SK-N-SH treated with all-trans-retinoic acid at 6 μM for 48 hours (cell line): ENCODE data around the gene PIWIL1.

Experiments used
- ATAC-seq: fragments of 200-7000 bp; cut with Tn5 transposase; 3 replicates; pipeline ENCODE4 v1.9.1; 2020; ENCODE audit warnings: mild to moderate bottlenecking, moderate library complexity
- ARNTL ChIP-seq: fragments of 450-650 bp; formaldehyde crosslinking; IDR thresholded peaks from 2 replicates; pipeline ENCODE4 v1.5.0; 2020; ENCODE audit warnings: low read depth, mild to moderate bottlenecking, moderate library complexity, borderline replicate concordance
- BACH2 ChIP-seq: fragments of 250-450 bp; sonication (Bioruptor Pico); IDR thresholded peaks from 2 replicates; pipeline ENCODE4 v1.9.0; 2021; ENCODE audit warnings: mild to moderate bottlenecking, borderline replicate concordance
- CSDC2 ChIP-seq: fragments of 250-450 bp; sonication (Bioruptor Pico); IDR thresholded peaks from 2 replicates; pipeline ENCODE4 v1.5.0; 2020; ENCODE audit warnings: mild to moderate bottlenecking, moderate library complexity
- CSRNP3 ChIP-seq: fragments of 250-450 bp; sonication (Bioruptor Pico); IDR thresholded peaks from 2 replicates; pipeline ENCODE4 v1.5.1; 2021; ENCODE audit warnings: mild to moderate bottlenecking, moderate library complexity
- GLIS3 ChIP-seq: fragments of 250-450 bp; sonication (Bioruptor Pico); IDR thresholded peaks from 2 replicates; pipeline ENCODE4 v1.5.0; 2020; ENCODE audit warnings: mild to moderate bottlenecking, moderate library complexity
- ISL1 ChIP-seq: fragments of 250-450 bp; sonication (Bioruptor Pico); IDR thresholded peaks from 2 replicates; pipeline ENCODE4 v2.1.2; 2022; ENCODE audit warnings: mild to moderate bottlenecking, moderate library complexity
- OSR1 ChIP-seq: fragments of 250-450 bp; sonication (Bioruptor Pico); IDR thresholded peaks from 2 replicates; pipeline ENCODE4 v1.8.0; 2022; ENCODE audit warnings: moderate library complexity, mild to moderate bottlenecking, inconsistent platforms
- PATZ1 ChIP-seq: fragments of 250-450 bp; sonication (Bioruptor Pico); IDR thresholded peaks from 2 replicates; pipeline ENCODE4 v1.8.0; 2020; ENCODE audit warnings: mild to moderate bottlenecking, moderate library complexity, borderline replicate concordance
- POU6F1 ChIP-seq: fragments of 250-450 bp; sonication (Bioruptor Pico); IDR thresholded peaks from 2 replicates; pipeline ENCODE4 v1.8.0; 2021; ENCODE audit warnings: low read depth, mild to moderate bottlenecking, moderate library complexity, borderline replicate concordance
- PPARA ChIP-seq: fragments of 250-450 bp; sonication (Bioruptor Pico); IDR thresholded peaks from 2 replicates; pipeline ENCODE4 v1.5.0; 2020; ENCODE audit warnings: mild to moderate bottlenecking, borderline replicate concordance
- RARB ChIP-seq: fragments of 250-450 bp; sonication (Bioruptor Pico); IDR thresholded peaks from 2 replicates; pipeline ENCODE4 v1.8.0; 2021; ENCODE audit warnings: mild to moderate bottlenecking, moderate library complexity
- SNAI2 ChIP-seq: fragments of 250-450 bp; sonication (Bioruptor Pico); IDR thresholded peaks from 2 replicates; pipeline ENCODE4 v1.5.0; 2020; ENCODE audit warnings: mild to moderate bottlenecking, moderate library complexity
- TCF4 ChIP-seq: fragments of 250-450 bp; sonication (Bioruptor Pico); IDR thresholded peaks from 2 replicates; pipeline ENCODE4 v1.8.0; 2021; ENCODE audit warnings: mild to moderate bottlenecking, moderate library complexity, borderline replicate concordance
- TOX ChIP-seq: fragments of 250-450 bp; sonication (Bioruptor Pico); IDR thresholded peaks from 2 replicates; pipeline ENCODE4 v1.8.0; 2021; ENCODE audit warnings: mild to moderate bottlenecking, moderate library complexity, borderline replicate concordance
- ZC3H10 ChIP-seq: fragments of 250-450 bp; sonication (Bioruptor Pico); IDR thresholded peaks from 2 replicates; pipeline ENCODE4 v1.5.1; 2021; ENCODE audit warnings: mild to moderate bottlenecking, moderate library complexity
- ZFP30 ChIP-seq: fragments of 450-650 bp; formaldehyde crosslinking; IDR thresholded peaks from 2 replicates; pipeline ENCODE4 v1.5.0; 2022; ENCODE audit warnings: mild to moderate bottlenecking, moderate library complexity
- ZNF565 ChIP-seq: fragments of 450-650 bp; formaldehyde crosslinking; conservative IDR thresholded peaks from 2 replicates; pipeline ENCODE4 v1.5.0; 2020; ENCODE audit warnings: low read depth, mild to moderate bottlenecking, moderate library complexity
- ZNF70 ChIP-seq: fragments of 450-650 bp; formaldehyde crosslinking; IDR thresholded peaks from 2 replicates; pipeline ENCODE4 v1.5.0; 2020; ENCODE audit warnings: mild to moderate bottlenecking, moderate library complexity
- ZNF8 ChIP-seq: fragments of 450-650 bp; formaldehyde crosslinking; IDR thresholded peaks from 2 replicates; pipeline ENCODE4 v1.5.0; 2020; ENCODE audit warnings: mild to moderate bottlenecking, moderate library complexity
- TF ChIP-seq, protein P1 (sequence below): fragments of 250-450 bp; sonication (Bioruptor Pico); IDR thresholded peaks from 2 replicates; pipeline ENCODE4 v1.5.1; 2020; ENCODE audit warnings: low read depth, mild to moderate bottlenecking, moderate library complexity
- TF ChIP-seq, protein P2 (sequence below): fragments of 250-450 bp; sonication (Bioruptor Pico); IDR thresholded peaks from 2 replicates; pipeline ENCODE4 v1.5.0; 2020; ENCODE audit warnings: mild to moderate bottlenecking, moderate library complexity

PIWIL1 gene

DNA sequence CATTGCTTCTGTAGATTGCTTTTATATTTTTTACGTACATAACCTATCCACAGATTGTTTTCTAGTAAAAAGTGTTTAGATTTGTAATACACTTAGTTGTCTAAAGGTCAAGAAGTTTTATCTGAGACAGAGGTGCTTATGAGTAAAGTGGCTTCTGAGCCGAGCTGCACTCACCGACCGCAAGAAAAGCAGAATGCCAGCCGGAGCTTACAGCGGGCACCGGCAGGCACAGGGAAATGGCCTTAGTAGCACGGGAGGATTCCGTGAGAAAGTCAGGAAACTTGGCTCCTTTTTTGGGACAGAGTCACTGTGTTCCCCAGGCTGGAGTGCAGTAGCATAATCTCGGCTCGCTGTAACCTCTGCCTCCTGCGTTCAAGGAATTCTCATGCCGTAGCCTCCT is 29.8 kb downstream of the PIWIL1 start:
- ATAC-seq, result no peak
- TF ChIP-seq CSRNP3, result no peak
- TF ChIP-seq TOX (CRISPR knock-in tag), result no peak
- no peak for TF ChIP-seq ZC3H10
- TF ChIP-seq, protein P1, sequence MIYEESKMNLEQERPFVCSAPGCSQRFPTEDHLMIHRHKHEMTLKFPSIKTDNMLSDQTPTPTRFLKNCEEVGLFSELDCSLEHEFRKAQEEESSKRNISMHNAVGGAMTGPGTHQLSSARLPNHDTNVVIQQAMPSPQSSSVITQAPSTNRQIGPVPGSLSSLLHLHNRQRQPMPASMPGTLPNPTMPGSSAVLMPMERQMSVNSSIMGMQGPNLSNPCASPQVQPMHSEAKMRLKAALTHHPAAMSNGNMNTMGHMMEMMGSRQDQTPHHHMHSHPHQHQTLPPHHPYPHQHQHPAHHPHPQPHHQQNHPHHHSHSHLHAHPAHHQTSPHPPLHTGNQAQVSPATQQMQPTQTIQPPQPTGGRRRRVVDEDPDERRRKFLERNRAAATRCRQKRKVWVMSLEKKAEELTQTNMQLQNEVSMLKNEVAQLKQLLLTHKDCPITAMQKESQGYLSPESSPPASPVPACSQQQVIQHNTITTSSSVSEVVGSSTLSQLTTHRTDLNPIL, result no peak

GRCh38 chr12:130369816-130370215 is 32.1 kb downstream of the PIWIL1 start:
- ATAC-seq, result no peak
- TF ChIP-seq TCF4 (CRISPR knock-in tag) (no peak), GLIS3 (CRISPR knock-in tag) (no peak), CSRNP3 (no peak), CSDC2 (no peak), PATZ1 (no peak), ARNTL (CRISPR knock-in tag) (no peak), RARB (CRISPR knock-in tag) (no peak), BACH2 (CRISPR knock-in tag) (no peak), OSR1 (CRISPR knock-in tag) (no peak), ZNF70 (CRISPR knock-in tag) (no peak), ZNF8 (no peak), SNAI2 (CRISPR knock-in tag) (no peak), PPARA (CRISPR knock-in tag) (no peak), ZNF565 (CRISPR knock-in tag) (no peak), POU6F1 (CRISPR knock-in tag) (no peak), ZFP30 (CRISPR knock-in tag) (no peak), ISL1 (CRISPR knock-in tag) (no peak)
- TF ChIP-seq, protein P1, result no peak
- TF ChIP-seq, protein P2, sequence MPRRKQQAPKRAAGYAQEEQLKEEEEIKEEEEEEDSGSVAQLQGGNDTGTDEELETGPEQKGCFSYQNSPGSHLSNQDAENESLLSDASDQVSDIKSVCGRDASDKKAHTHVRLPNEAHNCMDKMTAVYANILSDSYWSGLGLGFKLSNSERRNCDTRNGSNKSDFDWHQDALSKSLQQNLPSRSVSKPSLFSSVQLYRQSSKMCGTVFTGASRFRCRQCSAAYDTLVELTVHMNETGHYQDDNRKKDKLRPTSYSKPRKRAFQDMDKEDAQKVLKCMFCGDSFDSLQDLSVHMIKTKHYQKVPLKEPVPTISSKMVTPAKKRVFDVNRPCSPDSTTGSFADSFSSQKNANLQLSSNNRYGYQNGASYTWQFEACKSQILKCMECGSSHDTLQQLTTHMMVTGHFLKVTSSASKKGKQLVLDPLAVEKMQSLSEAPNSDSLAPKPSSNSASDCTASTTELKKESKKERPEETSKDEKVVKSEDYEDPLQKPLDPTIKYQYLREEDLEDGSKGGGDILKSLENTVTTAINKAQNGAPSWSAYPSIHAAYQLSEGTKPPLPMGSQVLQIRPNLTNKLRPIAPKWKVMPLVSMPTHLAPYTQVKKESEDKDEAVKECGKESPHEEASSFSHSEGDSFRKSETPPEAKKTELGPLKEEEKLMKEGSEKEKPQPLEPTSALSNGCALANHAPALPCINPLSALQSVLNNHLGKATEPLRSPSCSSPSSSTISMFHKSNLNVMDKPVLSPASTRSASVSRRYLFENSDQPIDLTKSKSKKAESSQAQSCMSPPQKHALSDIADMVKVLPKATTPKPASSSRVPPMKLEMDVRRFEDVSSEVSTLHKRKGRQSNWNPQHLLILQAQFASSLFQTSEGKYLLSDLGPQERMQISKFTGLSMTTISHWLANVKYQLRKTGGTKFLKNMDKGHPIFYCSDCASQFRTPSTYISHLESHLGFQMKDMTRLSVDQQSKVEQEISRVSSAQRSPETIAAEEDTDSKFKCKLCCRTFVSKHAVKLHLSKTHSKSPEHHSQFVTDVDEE (CRISPR knock-in tag), result no peak
